Fibroblast of lung (primary cell): ENCODE results near the gene PLEKHM2. TPM values are rescaled to one million over a fixed set of nuclear protein-coding genes. Genes with fewer than 3 reads are reported as not detected.

Experiments used
- DNase-seq, 2 donors: peaks; one replicate each; pipeline versions ENCODE4 v3.0.0 to v3.0.0-alpha.2; 2010; ENCODE audit warnings: low read depth in 2 of 2
- H2AFZ ChIP-seq: 2 replicates; pipeline ENCODE4 v1.5.1; 2012; ENCODE audit warnings: low read length, control low read depth, inconsistent platforms
- H3K27ac ChIP-seq: 2 replicates; pipeline ENCODE4 v1.5.1; 2011; ENCODE audit warnings: low read length, control low read depth; ENCODE audit not compliant: insufficient read depth
- H3K27me3 ChIP-seq: 2 replicates; pipeline ENCODE4 v1.5.1; 2011; ENCODE audit warnings: mild to moderate bottlenecking, low read length; ENCODE audit not compliant: control insufficient read depth, insufficient read depth
- H3K36me3 ChIP-seq: 2 replicates; pipeline ENCODE4 v1.5.1; 2011; ENCODE audit warnings: low read length; ENCODE audit not compliant: control insufficient read depth, insufficient read depth
- H3K4me1 ChIP-seq: 2 replicates; pipeline ENCODE4 v1.5.1; 2011; ENCODE audit warnings: low read length; ENCODE audit not compliant: control insufficient read depth, insufficient read depth; ENCODE audit errors: extremely low read depth
- H3K4me2 ChIP-seq: 2 replicates; pipeline ENCODE4 v1.5.1; 2011; ENCODE audit warnings: low read length, control low read depth; ENCODE audit not compliant: insufficient read depth; ENCODE audit errors: extremely low read depth
- H3K4me3 ChIP-seq, 4 experiments: fragments of 200-600 bp in 1 of 4; sonication (generic) in 1 of 4; replicated peaks in 1 of 4; 2 replicates each; pipeline ENCODE4 v1.5.1; 2011 to 2016; ENCODE audit warnings: low read length in 4 of 4, low read depth in 3 of 4, mild to moderate bottlenecking in 3 of 4, control low read depth in 2 of 4, inconsistent platforms in 1 of 4, mixed read lengths in 1 of 4; ENCODE audit not compliant: insufficient read depth in 1 of 4; ENCODE audit errors: control extremely low read depth in 1 of 4
- H3K79me2 ChIP-seq: 2 replicates; pipeline ENCODE4 v1.5.1; 2012; ENCODE audit warnings: mild to moderate bottlenecking, low read length, inconsistent platforms; ENCODE audit not compliant: control insufficient read depth, insufficient read depth
- H3K9ac ChIP-seq: 2 replicates; pipeline ENCODE4 v1.5.1; 2011; ENCODE audit warnings: mild to moderate bottlenecking, low read length, control low read depth; ENCODE audit not compliant: insufficient read depth
- H3K9me3 ChIP-seq: 2 replicates; pipeline ENCODE4 v1.5.1; 2012; ENCODE audit warnings: low read depth, low read length; ENCODE audit not compliant: control insufficient read depth, insufficient read depth
- H4K20me1 ChIP-seq: 2 replicates; pipeline ENCODE4 v1.5.1; 2011; ENCODE audit warnings: low read length; ENCODE audit not compliant: control insufficient read depth, insufficient read depth; ENCODE audit errors: extremely low read depth
- EZH2 ChIP-seq: IDR thresholded peaks from 2 replicates; pipeline ENCODE4 v1.5.1; 2012; ENCODE audit warnings: low read length, control low read depth, mild to moderate bottlenecking; ENCODE audit errors: missing control alignments
- polyA plus RNA-seq, 2 donors: library from polyadenylated mRNA; depleted of rRNA in 1 of 2; stranded (reverse) in 1 of 2; unstranded in 1 of 2; fragments of >200 nt; gene quantifications; 2 replicates each; pipeline ENCODE4 v1.2.1, GENCODE V29; 2011 to 2012; ENCODE audit warnings: missing spikeins in 1 of 2
- total RNA-seq: library from RNA; depleted of rRNA; stranded (reverse); fragments of >200 nt; gene quantifications from 2 replicates; pipeline ENCODE4 v1.2.1, GENCODE V29; 2014
- TF ChIP-seq, protein P1 (sequence below), 2 donors: IDR thresholded peaks in 1 of 2; conservative IDR thresholded peaks in 1 of 2; 1 replicate in 1 of 2; 2 replicates in 1 of 2; pipeline ENCODE4 v1.5.1; 2011 to 2012; ENCODE audit warnings: low read length in 2 of 2, control low read depth in 1 of 2, inconsistent platforms in 1 of 2, low read depth in 1 of 2, mild to moderate bottlenecking in 1 of 2

PLEKHM2 gene
- total and polyA plus RNA-seq, 2 donors (not counting 1 experiment from before 2014, with no cell fraction given) = 27.3 to 94.6 TPM

- H4K20me1 ChIP-seq = no peaks in the 10 kb centered on the region
- H2AFZ ChIP-seq = no peak overlapping the region
- TF ChIP-seq EZH2 = no peak
- TF ChIP-seq, protein P1, sequence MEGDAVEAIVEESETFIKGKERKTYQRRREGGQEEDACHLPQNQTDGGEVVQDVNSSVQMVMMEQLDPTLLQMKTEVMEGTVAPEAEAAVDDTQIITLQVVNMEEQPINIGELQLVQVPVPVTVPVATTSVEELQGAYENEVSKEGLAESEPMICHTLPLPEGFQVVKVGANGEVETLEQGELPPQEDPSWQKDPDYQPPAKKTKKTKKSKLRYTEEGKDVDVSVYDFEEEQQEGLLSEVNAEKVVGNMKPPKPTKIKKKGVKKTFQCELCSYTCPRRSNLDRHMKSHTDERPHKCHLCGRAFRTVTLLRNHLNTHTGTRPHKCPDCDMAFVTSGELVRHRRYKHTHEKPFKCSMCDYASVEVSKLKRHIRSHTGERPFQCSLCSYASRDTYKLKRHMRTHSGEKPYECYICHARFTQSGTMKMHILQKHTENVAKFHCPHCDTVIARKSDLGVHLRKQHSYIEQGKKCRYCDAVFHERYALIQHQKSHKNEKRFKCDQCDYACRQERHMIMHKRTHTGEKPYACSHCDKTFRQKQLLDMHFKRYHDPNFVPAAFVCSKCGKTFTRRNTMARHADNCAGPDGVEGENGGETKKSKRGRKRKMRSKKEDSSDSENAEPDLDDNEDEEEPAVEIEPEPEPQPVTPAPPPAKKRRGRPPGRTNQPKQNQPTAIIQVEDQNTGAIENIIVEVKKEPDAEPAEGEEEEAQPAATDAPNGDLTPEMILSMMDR (conservative IDR thresholded peaks at IDR 0.05 in 1 of 2, IDR thresholded peaks at IDR 0.05 in 1 of 2; ENCODE audit: low read depth in 1 of 2, low read length in 2 of 2) = no peak
- H3K4me3 ChIP-seq = no peak overlapping the region
- H3K27ac ChIP-seq = no peak overlapping the region
- H3K79me2 ChIP-seq = no peaks in the 10 kb centered on the region
- H3K27me3 ChIP-seq = no peaks in the 10 kb centered on the region
- no peaks in the 10 kb centered on the region for H3K4me1 ChIP-seq
- no peak for DNase-seq
- H3K9me3 ChIP-seq = no peaks in the 10 kb centered on the region
- H3K36me3 ChIP-seq = peaks cover 3% of the 10 kb centered on the region
- H3K9ac ChIP-seq = no peak overlapping the region
- no peak overlapping the region for H3K4me2 ChIP-seq
These were observed 44.9 kb upstream of the PLEKHM2 start for GRCh38 chr1:15639262-15639661.

GRCh38 chr1:15639931-15640330, 44.2 kb upstream of the PLEKHM2 start:
- H3K4me3 ChIP-seq = no peak overlapping the region
- no peaks in the 10 kb centered on the region for H3K79me2 ChIP-seq
- no peaks in the 10 kb centered on the region for H3K4me1 ChIP-seq
- no peaks in the 10 kb centered on the region for H4K20me1 ChIP-seq
- no peak overlapping the region for H3K4me2 ChIP-seq
- H3K27ac ChIP-seq = no peak overlapping the region
- no peak overlapping the region for H2AFZ ChIP-seq
- TF ChIP-seq, protein P1 (conservative IDR thresholded peaks at IDR 0.05 in 1 of 2, IDR thresholded peaks at IDR 0.05 in 1 of 2; ENCODE audit: low read depth in 1 of 2, low read length in 2 of 2) = no peak
- TF ChIP-seq EZH2 = no peak
- H3K27me3 ChIP-seq = no peaks in the 10 kb centered on the region
- no peak overlapping the region for H3K9ac ChIP-seq
- H3K36me3 ChIP-seq = peaks cover 3% of the 10 kb centered on the region
- H3K9me3 ChIP-seq = no peaks in the 10 kb centered on the region
- DNase-seq = no peak

GRCh38 chr1:15640667-15641066, 43.5 kb upstream of the PLEKHM2 start:
- no peaks in the 10 kb centered on the region for H3K79me2 ChIP-seq
- H3K4me3 ChIP-seq = no peak overlapping the region
- H3K27me3 ChIP-seq = no peaks in the 10 kb centered on the region
- H3K4me1 ChIP-seq = no peaks in the 10 kb centered on the region
- TF ChIP-seq, protein P1 (conservative IDR thresholded peaks at IDR 0.05 in 1 of 2, IDR thresholded peaks at IDR 0.05 in 1 of 2; ENCODE audit: low read depth in 1 of 2, low read length in 2 of 2) = no peak
- no peak for TF ChIP-seq EZH2
- H3K27ac ChIP-seq = no peak overlapping the region
- DNase-seq = no peak
- no peak overlapping the region for H2AFZ ChIP-seq
- no peaks in the 10 kb centered on the region for H4K20me1 ChIP-seq
- no peak overlapping the region for H3K4me2 ChIP-seq
- no peak overlapping the region for H3K9ac ChIP-seq
- peaks cover 3% of the 10 kb centered on the region for H3K36me3 ChIP-seq
- no peaks in the 10 kb centered on the region for H3K9me3 ChIP-seq
